Liver (tissue), 9 donors: Measurements from ENCODE around the gene TRDMT1. TPM values are rescaled to one million over a fixed set of nuclear protein-coding genes. Genes with fewer than 3 reads are reported as not detected.

Experiments
- DNase-seq: peaks from one replicate; pipeline ENCODE4 v3.0.0-alpha.2; 2017; ENCODE audit warnings: low spot score
- H3K27ac ChIP-seq, 2 donors: one replicate each; pipeline ENCODE4 v1.7.0; 2013; ENCODE audit warnings: inconsistent platforms in 2 of 2, low read length in 2 of 2, control low read depth in 1 of 2, low read depth in 1 of 2, mild to moderate bottlenecking in 1 of 2
- H3K27me3 ChIP-seq, 4 donors: one replicate each; pipeline versions ENCODE4 v1.6.1 to v1.7.0; 2013; ENCODE audit warnings: low read length in 3 of 4, inconsistent platforms in 1 of 4, mild to moderate bottlenecking in 1 of 4, moderate library complexity in 1 of 4; ENCODE audit not compliant: control insufficient read depth in 4 of 4, insufficient read depth in 4 of 4
- H3K36me3 ChIP-seq, 4 donors: one replicate each; pipeline versions ENCODE4 v1.6.1 to v1.7.0; 2013; ENCODE audit warnings: low read length in 3 of 4, mild to moderate bottlenecking in 3 of 4, low read depth in 1 of 4, moderate library complexity in 1 of 4; ENCODE audit not compliant: control insufficient read depth in 4 of 4, insufficient read depth in 3 of 4
- H3K4me1 ChIP-seq, 4 donors: one replicate each; pipeline versions ENCODE4 v1.6.1 to v1.7.0; 2013; ENCODE audit warnings: low read length in 3 of 4, mild to moderate bottlenecking in 3 of 4, moderate library complexity in 1 of 4; ENCODE audit not compliant: control insufficient read depth in 4 of 4, insufficient read depth in 4 of 4
- H3K4me3 ChIP-seq, 3 donors: one replicate each; pipeline versions ENCODE4 v1.6.1 to v1.7.0; 2013; ENCODE audit warnings: low read length in 3 of 3, control low read depth in 1 of 3, low read depth in 1 of 3, mild to moderate bottlenecking in 1 of 3
- H3K9ac ChIP-seq, 2 donors: one replicate each; pipeline ENCODE4 v1.7.0; 2013; ENCODE audit warnings: low read length in 2 of 2, mild to moderate bottlenecking in 2 of 2, moderate library complexity in 2 of 2, control low read depth in 1 of 2, low read depth in 1 of 2
- H3K9me3 ChIP-seq, 4 donors: one replicate each; pipeline versions ENCODE4 v1.6.1 to v1.7.0; 2013; ENCODE audit warnings: low read length in 3 of 4; ENCODE audit not compliant: control insufficient read depth in 4 of 4
- EGR1 ChIP-seq, 2 donors: IDR thresholded peaks; 2 replicates each; pipeline ENCODE4 v1.6.1; 2016 to 2018; ENCODE audit warnings: antibody characterized with exemption in 2 of 2, low read depth in 2 of 2
- FOXA1 ChIP-seq: IDR thresholded peaks from 2 replicates; pipeline ENCODE4 v1.6.1; 2016; ENCODE audit warnings: antibody characterized with exemption
- FOXA2 ChIP-seq: IDR thresholded peaks from 2 replicates; pipeline ENCODE4 v1.6.1; 2016; ENCODE audit warnings: antibody characterized with exemption
- GABPA ChIP-seq, 2 donors: IDR thresholded peaks in 1 of 2; conservative IDR thresholded peaks in 1 of 2; 2 replicates each; pipeline ENCODE4 v1.6.1; 2016; ENCODE audit warnings: antibody characterized with exemption in 2 of 2, mild to moderate bottlenecking in 1 of 2, moderate library complexity in 1 of 2
- HNF4A ChIP-seq, 2 donors: conservative IDR thresholded peaks; 2 replicates each; pipeline ENCODE4 v1.6.1; 2016; ENCODE audit warnings: antibody characterized with exemption in 2 of 2, mild to moderate bottlenecking in 2 of 2
- HNF4G ChIP-seq: IDR thresholded peaks from 2 replicates; pipeline ENCODE4 v1.6.1; 2016; ENCODE audit warnings: antibody characterized with exemption
- JUND ChIP-seq, 2 donors: IDR thresholded peaks; 2 replicates each; pipeline ENCODE4 v1.6.1; 2016; ENCODE audit warnings: antibody characterized with exemption in 2 of 2
- NR2F2 ChIP-seq: IDR thresholded peaks from 2 replicates; pipeline ENCODE4 v1.6.1; 2016; ENCODE audit warnings: antibody characterized with exemption
- RAD21 ChIP-seq, 2 donors: IDR thresholded peaks; 2 replicates each; pipeline ENCODE4 v1.6.1; 2016; ENCODE audit warnings: antibody characterized with exemption in 2 of 2, mild to moderate bottlenecking in 2 of 2
- RXRA ChIP-seq, 2 donors: IDR thresholded peaks; 2 replicates each; pipeline ENCODE4 v1.6.1; 2017 to 2018; ENCODE audit warnings: antibody characterized with exemption in 2 of 2, mild to moderate bottlenecking in 1 of 2
- TAF1 ChIP-seq: conservative IDR thresholded peaks from 2 replicates; pipeline ENCODE4 v1.6.1; 2016; ENCODE audit warnings: antibody characterized with exemption, mild to moderate bottlenecking
- WGBS: extraction: QIAGEN DNeasy Blood & Tissue Kit; methylation state at CpG from one replicate; pipeline ENCODE4 v1.1.7; 2013; 5-methylcytosine and 5-hydroxymethylcytosine counted together
- polyA plus RNA-seq, 2 donors: library from polyadenylated mRNA; stranded (reverse) in 1 of 2; unstranded in 1 of 2; fragments of 200-250 nt in 1 of 2; fragments of >200 nt in 1 of 2; fragmentation: Nextera tagmentation in 1 of 2; extraction: Ambion mirVana in 1 of 2; gene quantifications; one replicate each; pipeline versions ENCODE4 v1.2.1 to v1.2.3, GENCODE V29; 2013 to 2015
- total RNA-seq, 2 donors: library from RNA; depleted of rRNA; stranded (reverse); fragments of >200 nt; gene quantifications; one replicate each; pipeline ENCODE4 v1.2.3, GENCODE V29; 2014
- TF ChIP-seq, protein P1 (sequence below): IDR thresholded peaks from 2 replicates; pipeline ENCODE4 v1.6.1; 2016; ENCODE audit warnings: antibody characterized with exemption
- TF ChIP-seq, protein P2 (sequence below): fragments of 150-350 bp; IDR thresholded peaks from 2 replicates; pipeline ENCODE4 v1.5.1; 2017; ENCODE audit warnings: improper control_type of control experiment, low read depth, low read length; ENCODE audit not compliant: missing input control
- TF ChIP-seq, protein P3 (sequence below): IDR thresholded peaks from 2 replicates; pipeline ENCODE4 v1.6.1; 2016; ENCODE audit warnings: antibody characterized with exemption
- TF ChIP-seq, protein P4 (sequence below): IDR thresholded peaks from 2 replicates; pipeline ENCODE4 v1.6.1; 2016; ENCODE audit warnings: antibody characterized with exemption
- donor health status: healthy.
- donor health status: healthy.
- donor health status: healthy.
- donor health status: healthy.
- donor health status: healthy.

The TRDMT1 gene
- total and polyA plus RNA-seq, 4 donors: 0.38 to 2.4 (median 1.1) TPM

DNA sequence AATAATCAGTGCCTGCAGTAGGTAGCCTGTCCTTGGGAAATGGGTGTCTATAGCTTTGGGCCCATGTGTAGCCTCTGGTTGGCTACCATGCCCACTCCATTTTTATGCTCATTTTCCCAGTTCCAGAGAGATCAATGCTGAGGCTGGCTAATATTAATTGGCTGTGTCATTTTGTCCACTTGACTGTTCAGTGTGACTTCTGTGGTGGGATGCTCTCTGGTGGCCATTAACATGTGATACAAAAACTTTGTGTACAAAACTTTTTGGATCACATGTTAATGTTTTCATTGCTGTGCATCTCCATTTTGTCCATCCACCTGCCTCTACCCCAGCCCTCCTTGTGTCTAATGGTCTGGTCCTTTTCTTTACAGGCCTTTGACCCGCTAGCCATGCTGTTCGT, 49.3 kb upstream of the TRDMT1 start:
- Histone ChIP-seq H3K27ac (no peak overlapping the region), H3K36me3 (no peaks in the 10 kb centered on the region), H3K27me3 (no peaks in the 10 kb centered on the region), H3K9ac (no peak overlapping the region), H3K4me3 (no peak overlapping the region), H3K9me3 (peaks cover 0 to 2% (median 0%) of the 10 kb centered on the region in 4 donors), H3K4me1 (no peaks in the 10 kb centered on the region)
- no peak for DNase-seq
- TF ChIP-seq RAD21 (IDR thresholded peaks at IDR 0.05): peak in 1 of 2 donors; percentile 58
- TF ChIP-seq, protein P1, sequence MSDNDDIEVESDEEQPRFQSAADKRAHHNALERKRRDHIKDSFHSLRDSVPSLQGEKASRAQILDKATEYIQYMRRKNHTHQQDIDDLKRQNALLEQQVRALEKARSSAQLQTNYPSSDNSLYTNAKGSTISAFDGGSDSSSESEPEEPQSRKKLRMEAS: no peak
- 92% methylated on average over 2 of the region's 2 CpGs for WGBS

DNA sequence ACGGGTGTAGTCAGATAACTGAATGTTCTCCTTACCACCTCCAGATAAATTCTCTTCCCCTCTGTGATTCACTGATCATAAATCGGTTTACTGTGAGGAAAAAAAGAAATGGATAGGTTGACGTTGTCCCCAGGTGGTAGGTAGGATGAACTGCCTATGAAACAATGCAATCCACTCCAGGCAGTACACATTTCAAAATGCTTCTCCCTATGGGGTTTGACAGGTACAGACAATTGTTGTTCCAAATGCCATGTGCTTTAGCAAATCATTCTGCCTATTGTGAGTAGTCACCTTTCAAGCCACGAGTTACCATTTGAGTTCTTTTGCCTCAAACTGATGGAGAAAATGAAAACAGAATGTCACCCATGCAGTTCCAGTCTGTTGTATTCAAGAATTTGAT, 48.3 kb upstream of the TRDMT1 start:
- TF ChIP-seq RAD21 (IDR thresholded peaks at IDR 0.05): peak; percentile 16 to 42
- TF ChIP-seq, protein P2, sequence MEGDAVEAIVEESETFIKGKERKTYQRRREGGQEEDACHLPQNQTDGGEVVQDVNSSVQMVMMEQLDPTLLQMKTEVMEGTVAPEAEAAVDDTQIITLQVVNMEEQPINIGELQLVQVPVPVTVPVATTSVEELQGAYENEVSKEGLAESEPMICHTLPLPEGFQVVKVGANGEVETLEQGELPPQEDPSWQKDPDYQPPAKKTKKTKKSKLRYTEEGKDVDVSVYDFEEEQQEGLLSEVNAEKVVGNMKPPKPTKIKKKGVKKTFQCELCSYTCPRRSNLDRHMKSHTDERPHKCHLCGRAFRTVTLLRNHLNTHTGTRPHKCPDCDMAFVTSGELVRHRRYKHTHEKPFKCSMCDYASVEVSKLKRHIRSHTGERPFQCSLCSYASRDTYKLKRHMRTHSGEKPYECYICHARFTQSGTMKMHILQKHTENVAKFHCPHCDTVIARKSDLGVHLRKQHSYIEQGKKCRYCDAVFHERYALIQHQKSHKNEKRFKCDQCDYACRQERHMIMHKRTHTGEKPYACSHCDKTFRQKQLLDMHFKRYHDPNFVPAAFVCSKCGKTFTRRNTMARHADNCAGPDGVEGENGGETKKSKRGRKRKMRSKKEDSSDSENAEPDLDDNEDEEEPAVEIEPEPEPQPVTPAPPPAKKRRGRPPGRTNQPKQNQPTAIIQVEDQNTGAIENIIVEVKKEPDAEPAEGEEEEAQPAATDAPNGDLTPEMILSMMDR: peak; percentile 9
- no peak for TF ChIP-seq JUND (IDR thresholded peaks at IDR 0.05)
- no peak for TF ChIP-seq FOXA1
- TF ChIP-seq EGR1 (IDR thresholded peaks at IDR 0.05; ENCODE audit: low read depth in 2 of 2): no peak
- no peak for TF ChIP-seq RXRA (IDR thresholded peaks at IDR 0.05)
- TF ChIP-seq HNF4A (conservative IDR thresholded peaks at IDR 0.05): no peak
- WGBS: 54% methylated on average over 4 of the region's 4 CpGs
- no peaks in the 10 kb centered on the region for H3K4me1 ChIP-seq

DNA sequence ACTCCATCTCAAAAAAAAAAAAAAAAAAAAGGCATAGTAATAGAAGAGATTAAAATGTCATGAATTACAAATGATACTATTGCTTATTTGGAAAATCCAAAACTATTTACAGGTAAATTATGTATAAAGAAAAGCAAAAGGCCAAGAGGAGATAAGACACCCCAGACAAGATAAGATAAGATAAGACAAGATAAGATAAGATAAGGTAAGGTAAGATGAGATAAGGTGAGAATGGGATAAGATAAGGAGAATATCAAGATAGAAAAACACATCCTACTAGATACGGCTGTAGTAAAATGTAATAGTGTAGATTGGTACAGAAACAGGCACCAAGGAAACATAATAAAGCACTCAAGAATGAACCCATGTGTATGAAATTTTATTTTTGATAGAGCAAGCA, 47.5 kb upstream of the TRDMT1 start:
- Histone ChIP-seq H3K4me3 (no peak overlapping the region), H3K36me3 (no peaks in the 10 kb centered on the region), H3K9ac (no peak overlapping the region), H3K9me3 (peaks cover 0 to 2% (median 0%) of the 10 kb centered on the region in 4 donors), H3K4me1 (no peaks in the 10 kb centered on the region), H3K27ac (no peak overlapping the region), H3K27me3 (no peaks in the 10 kb centered on the region)
- TF ChIP-seq NR2F2 (no peak), TAF1 (no peak), HNF4G (no peak), HNF4A (conservative IDR thresholded peaks at IDR 0.05) (no peak), FOXA2 (no peak), RXRA (IDR thresholded peaks at IDR 0.05) (no peak), GABPA (IDR thresholded peaks at IDR 0.05 in 1 of 2, conservative IDR thresholded peaks at IDR 0.05 in 1 of 2) (no peak), JUND (IDR thresholded peaks at IDR 0.05) (no peak), RAD21 (IDR thresholded peaks at IDR 0.05) (no peak)
- TF ChIP-seq, protein P3, sequence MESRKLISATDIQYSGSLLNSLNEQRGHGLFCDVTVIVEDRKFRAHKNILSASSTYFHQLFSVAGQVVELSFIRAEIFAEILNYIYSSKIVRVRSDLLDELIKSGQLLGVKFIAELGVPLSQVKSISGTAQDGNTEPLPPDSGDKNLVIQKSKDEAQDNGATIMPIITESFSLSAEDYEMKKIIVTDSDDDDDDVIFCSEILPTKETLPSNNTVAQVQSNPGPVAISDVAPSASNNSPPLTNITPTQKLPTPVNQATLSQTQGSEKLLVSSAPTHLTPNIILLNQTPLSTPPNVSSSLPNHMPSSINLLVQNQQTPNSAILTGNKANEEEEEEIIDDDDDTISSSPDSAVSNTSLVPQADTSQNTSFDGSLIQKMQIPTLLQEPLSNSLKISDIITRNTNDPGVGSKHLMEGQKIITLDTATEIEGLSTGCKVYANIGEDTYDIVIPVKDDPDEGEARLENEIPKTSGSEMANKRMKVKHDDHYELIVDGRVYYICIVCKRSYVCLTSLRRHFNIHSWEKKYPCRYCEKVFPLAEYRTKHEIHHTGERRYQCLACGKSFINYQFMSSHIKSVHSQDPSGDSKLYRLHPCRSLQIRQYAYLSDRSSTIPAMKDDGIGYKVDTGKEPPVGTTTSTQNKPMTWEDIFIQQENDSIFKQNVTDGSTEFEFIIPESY: no peak
- TF ChIP-seq, protein P1: no peak
- TF ChIP-seq, protein P4, sequence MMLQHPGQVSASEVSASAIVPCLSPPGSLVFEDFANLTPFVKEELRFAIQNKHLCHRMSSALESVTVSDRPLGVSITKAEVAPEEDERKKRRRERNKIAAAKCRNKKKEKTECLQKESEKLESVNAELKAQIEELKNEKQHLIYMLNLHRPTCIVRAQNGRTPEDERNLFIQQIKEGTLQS: no peak
- TF ChIP-seq, protein P2: no peak
- no peak for DNase-seq
- 57% methylated on average over 1 of the region's 1 CpG for WGBS

More for the DNA sequence above, 48.3 kb upstream of the TRDMT1 start:
- no peaks in the 10 kb centered on the region for H3K36me3 ChIP-seq
- no peak overlapping the region for H3K9ac ChIP-seq
- no peak overlapping the region for H3K27ac ChIP-seq
- no peaks in the 10 kb centered on the region for H3K27me3 ChIP-seq
- no peak overlapping the region for H3K4me3 ChIP-seq
- no peak for DNase-seq
- H3K9me3 ChIP-seq: peaks cover 0 to 2% (median 0%) of the 10 kb centered on the region in 4 donors
